Breast epithelium (tissue), 4 donors: Measurements from ENCODE around the gene UBE2D2. TPM values are rescaled to one million over a fixed set of nuclear protein-coding genes. Genes with fewer than 3 reads are reported as not detected.
A peak's percentile ranks its signal among the peaks of the same experiment; 100 is the strongest.
"Not testable (repeated sequence)": the region's sequence is repeated elsewhere in the genome, so short reads cannot be mapped to it uniquely, and the experiment has no call there.

Experiments
- DNase-seq, 2 donors: peaks; one replicate each; pipeline ENCODE4 v3.0.0-alpha.2; 2019; ENCODE audit warnings: low spot score in 2 of 2
- H3K27ac ChIP-seq, 2 donors: fragments of 200-600 bp; sonication (generic) in 1 of 2; one replicate each; pipeline ENCODE4 v1.5.1; 2016 to 2019; ENCODE audit warnings: mild to moderate bottlenecking in 1 of 2
- H3K27me3 ChIP-seq, 2 donors: fragments of 200-600 bp; sonication (generic) in 1 of 2; one replicate each; pipeline versions ENCODE4 v1.5.1 to v1.6.0; 2017 to 2019; ENCODE audit warnings: control low read depth in 1 of 2, mild to moderate bottlenecking in 1 of 2
- H3K36me3 ChIP-seq: fragments of 200-600 bp; one replicate; pipeline ENCODE4 v1.5.1; 2019
- H3K4me1 ChIP-seq, 2 donors: fragments of 200-600 bp; sonication (generic); one replicate each; pipeline ENCODE4 v1.5.1; 2016 to 2019; ENCODE audit warnings: control low read depth in 1 of 2
- H3K4me3 ChIP-seq, 3 donors: fragments of 200-600 bp; sonication (generic); 1 replicate in 2 of 3; 2 replicates in 1 of 3; pipeline ENCODE4 v1.5.1; 2016 to 2019; ENCODE audit warnings: mild to moderate bottlenecking in 3 of 3, moderate library complexity in 2 of 3
- H3K9me3 ChIP-seq, 2 donors: fragments of 200-600 bp; sonication (generic) in 1 of 2; one replicate each; pipeline ENCODE4 v1.5.1; 2016 to 2019; ENCODE audit warnings: control low read depth in 1 of 2
- CTCF ChIP-seq, 3 donors: fragments of 450-650 bp; IDR thresholded peaks; one replicate each; pipeline ENCODE4 v1.5.1; 2016 to 2017; ENCODE audit warnings: antibody characterized with exemption in 3 of 3, mild to moderate bottlenecking in 3 of 3, moderate library complexity in 3 of 3
- POLR2A ChIP-seq: fragments of 450-650 bp; IDR thresholded peaks from one replicate; pipeline ENCODE4 v1.6.1; 2016; ENCODE audit warnings: antibody characterized with exemption, mild to moderate bottlenecking, moderate library complexity
- POLR2AphosphoS5 ChIP-seq, 3 donors: sonication (generic); formaldehyde crosslinking; IDR thresholded peaks; one replicate each; pipeline ENCODE4 v1.6.1; 2017; ENCODE audit warnings: antibody characterized with exemption in 3 of 3
- intact Hi-C: fragments of 100-400 bp; cut with DNase I; formaldehyde crosslinking; loops from one replicate; pipeline ENCODE4 v1.15.1; 2023; ENCODE audit warnings: low total_unique reads
- total RNA-seq, 3 donors: library from RNA; depleted of rRNA; stranded (reverse); fragments of >200 nt; gene quantifications; one replicate each; pipeline ENCODE4 v1.1.0, GENCODE V29; 2016

Gene UBE2D2
- total RNA-seq, 3 donors from 2014 or later, result 55.1 to 68.3 (median 58.1) TPM

- H3K4me1 ChIP-seq, result no peaks in the 10 kb centered on the region
- no peak for DNase-seq
- no peaks in the 10 kb centered on the region for H3K9me3 ChIP-seq
- no peaks in the 10 kb centered on the region for H3K27me3 ChIP-seq
- no peak overlapping the region for H3K4me3 ChIP-seq
- no peaks in the 10 kb centered on the region for H3K36me3 ChIP-seq
- H3K27ac ChIP-seq, result no peak overlapping the region
- intact Hi-C loops, result no loop called here
- TF ChIP-seq POLR2AphosphoS5 (IDR thresholded peaks at IDR 0.05), result no peak
- TF ChIP-seq POLR2A, result no peak
- no peak for TF ChIP-seq CTCF (IDR thresholded peaks at IDR 0.05)
Observed at GRCh38 chr5:139619861-139620260, 58.7 kb downstream of the UBE2D2 start.

GRCh38 chr5:139625398-139625797 is 64.3 kb downstream of the UBE2D2 start:
- H3K4me3 ChIP-seq, H3K4me1 ChIP-seq, H3K9me3 ChIP-seq, intact Hi-C loops, H3K27ac ChIP-seq, H3K27me3 ChIP-seq, DNase-seq, H3K36me3 ChIP-seq: not testable (repeated sequence)

GRCh38 chr5:139630855-139631254 is 69.7 kb downstream of the UBE2D2 start:
- no peaks in the 10 kb centered on the region for H3K36me3 ChIP-seq
- peaks cover 0 to under 1% of the 10 kb centered on the region in 2 donors for H3K4me1 ChIP-seq
- no peak overlapping the region for H3K4me3 ChIP-seq
- intact Hi-C loops, result loop anchor here (5.0 kb wide), 1 partner anchor 136 kb away; no protein-coding TSS in a partner anchor
- H3K9me3 ChIP-seq, result no peaks in the 10 kb centered on the region
- DNase-seq, result no peak
- no peaks in the 10 kb centered on the region for H3K27me3 ChIP-seq
- no peak overlapping the region for H3K27ac ChIP-seq
- TF ChIP-seq POLR2AphosphoS5 (IDR thresholded peaks at IDR 0.05) (no peak), POLR2A (no peak), CTCF (IDR thresholded peaks at IDR 0.05) (no peak)

- intact Hi-C loops, result loop anchor here (5.0 kb wide), 1 partner anchor 136 kb away; no protein-coding TSS in a partner anchor
- H3K36me3 ChIP-seq, result no peaks in the 10 kb centered on the region
- no peak for DNase-seq
- H3K27me3 ChIP-seq, result no peaks in the 10 kb centered on the region
- H3K9me3 ChIP-seq, result no peaks in the 10 kb centered on the region
- H3K4me1 ChIP-seq, result peaks cover 0 to 9% of the 10 kb centered on the region in 2 donors
- no peak for TF ChIP-seq POLR2AphosphoS5 (IDR thresholded peaks at IDR 0.05)
- TF ChIP-seq POLR2A, result no peak
- TF ChIP-seq CTCF (IDR thresholded peaks at IDR 0.05), result no peak
- no peak overlapping the region for H3K27ac ChIP-seq
- H3K4me3 ChIP-seq, result no peak overlapping the region
Observed at GRCh38 chr5:139631520-139632165, 70.5 kb downstream of the UBE2D2 start.

GRCh38 chr5:139633295-139634027 is 72.3 kb downstream of the UBE2D2 start:
- no peak overlapping the region for H3K4me3 ChIP-seq
- H3K27ac ChIP-seq, result no peak overlapping the region
- no peaks in the 10 kb centered on the region for H3K9me3 ChIP-seq
- intact Hi-C loops, result loop anchor here (5.0 kb wide), 1 partner anchor 134 kb away; no protein-coding TSS in a partner anchor
- no peaks in the 10 kb centered on the region for H3K27me3 ChIP-seq
- peaks cover 0 to 15% of the 10 kb centered on the region in 2 donors for H3K4me1 ChIP-seq
- DNase-seq, result no peak
- no peaks in the 10 kb centered on the region for H3K36me3 ChIP-seq
- peak; percentile 95 to 100 (median 98) for TF ChIP-seq CTCF (IDR thresholded peaks at IDR 0.05)
- TF ChIP-seq POLR2A, result no peak
- peak; percentile 25 to 62 (median 59) for TF ChIP-seq POLR2AphosphoS5 (IDR thresholded peaks at IDR 0.05)
